SK-N-MC (cell line): Measurements from ENCODE around the gene PRKCZ.

Source experiments
- EZH2 ChIP-seq: fragments of 200-600 bp; sonication (generic); IDR thresholded peaks from one replicate; pipeline ENCODE4 v1.6.1; 2017; ENCODE audit warnings: antibody characterized with exemption
- POLR2AphosphoS5 ChIP-seq: IDR thresholded peaks from 2 replicates; pipeline ENCODE4 v1.6.1; 2012; ENCODE audit warnings: mild to moderate bottlenecking, low read depth, low read length, borderline replicate concordance

GRCh38 chr1:2027961-2028583 is 22.1 kb upstream of the PRKCZ start:
- TF ChIP-seq EZH2 (no peak), POLR2AphosphoS5 (no peak)
